K562 (cell line): ENCODE results near the gene IGFBP7. TPM values are rescaled to one million over a fixed set of nuclear protein-coding genes. Genes with fewer than 3 reads are reported as not detected.

Experiments
- ATAC-seq: fragments of 200-7000 bp; cut with Tn5 transposase; 3 replicates; pipeline ENCODE4 v1.9.1; 2020; ENCODE audit warnings: moderate library complexity
- BruUV-seq: library from RNA; stranded (reverse); fragments of 400-500 nt; replicated peaks from 2 replicates; lab custom pipeline; 2021; lab: Mats Ljungman, UMichigan
- CTCF ChIA-PET: fragments of 300-600 bp; formaldehyde crosslinking; extraction: SDS; loops from one replicate; lab custom pipeline; 2021; ENCODE audit warnings: low intra/inter-chr PET ratio; lab: Yijun Ruan, JAX
- POLR2A ChIA-PET: fragments of 300-600, 350-650 bp; sonication (Branson Sonifier 250); formaldehyde crosslinking; extraction: SDS; loops from one replicate; lab custom pipeline; 2021; ENCODE audit warnings: antibody characterized with exemption, inconsistent platforms; lab: Yijun Ruan, JAX
- DNase-seq, 4 experiments: peaks; one replicate each; pipeline versions ENCODE4 v3.0.0 to v3.0.0-alpha.2; 2011 to 2018; ENCODE audit warnings: low spot score in 3 of 4, mixed read lengths in 3 of 4; ENCODE audit errors: extremely low read depth in 1 of 4
- FAIRE-seq: peaks from 2 replicates; lab custom pipeline; 2011; peaks lifted over from hg19 to GRCh38; lab: Jason Lieb, UNC
- H2AFZ ChIP-seq: 2 replicates; pipeline ENCODE4 v1.6.0; 2011; ENCODE audit warnings: low read depth, low read length, control low read depth, inconsistent platforms
- H3K27ac ChIP-seq: fragments of 200-600 bp; 3 replicates; pipeline ENCODE4 v1.8.0; 2011; ENCODE audit warnings: low read depth, mild to moderate bottlenecking, control low read depth, inconsistent platforms, low read length, moderate library complexity, mixed read lengths; ENCODE audit errors: extremely low read depth
- H3K27me3 ChIP-seq, 2 experiments: fragments of 300-600 bp in 1 of 2; 2 replicates in 1 of 2; 3 replicates in 1 of 2; pipeline versions ENCODE4 v1.6.0 to v1.8.0; 2011; ENCODE audit warnings: inconsistent platforms in 2 of 2, low read length in 2 of 2, mild to moderate bottlenecking in 1 of 2, mixed read lengths in 1 of 2, moderate library complexity in 1 of 2; ENCODE audit not compliant: control insufficient read depth in 2 of 2, insufficient read depth in 2 of 2
- H3K36me3 ChIP-seq: fragments of 300-600 bp; 3 replicates; pipeline ENCODE4 v1.8.0; 2011; ENCODE audit warnings: mild to moderate bottlenecking, low read length, inconsistent platforms; ENCODE audit not compliant: control insufficient read depth, insufficient read depth
- H3K4me1 ChIP-seq, 2 experiments: fragments of 200-600 bp in 1 of 2; replicated peaks in 1 of 2; 2 replicates in 1 of 2; 3 replicates in 1 of 2; pipeline versions ENCODE4 v1.5.1 to v1.8.0; 2011; ENCODE audit warnings: inconsistent platforms in 2 of 2, low read length in 2 of 2, mild to moderate bottlenecking in 1 of 2, mixed read lengths in 1 of 2, moderate library complexity in 1 of 2; ENCODE audit not compliant: control insufficient read depth in 2 of 2, insufficient read depth in 2 of 2
- H3K4me2 ChIP-seq: 2 replicates; pipeline ENCODE4 v1.6.1; 2011; ENCODE audit warnings: low read length, control low read depth, inconsistent platforms, mixed read lengths; ENCODE audit not compliant: insufficient read depth
- H3K4me3 ChIP-seq: fragments of 200-600 bp; sonication (generic), shearing (Covaris generic); 2 replicates; pipeline ENCODE4 v1.5.1; 2016; ENCODE audit warnings: control low read depth, inconsistent platforms
- H3K79me2 ChIP-seq: fragments of 200-600 bp; 3 replicates; pipeline ENCODE4 v1.8.0; 2011; ENCODE audit warnings: low read length, inconsistent platforms; ENCODE audit not compliant: control insufficient read depth, insufficient read depth
- H3K9ac ChIP-seq, 2 experiments: 2 replicates each; pipeline versions ENCODE4 v1.6.0 to v1.6.1; 2011; ENCODE audit warnings: low read depth in 2 of 2, low read length in 2 of 2, control low read depth in 1 of 2, inconsistent platforms in 1 of 2, mild to moderate bottlenecking in 1 of 2, mixed read lengths in 1 of 2; ENCODE audit not compliant: insufficient read depth in 1 of 2
- H3K9me1 ChIP-seq: one replicate; pipeline ENCODE4 v1.6.0; 2011; ENCODE audit warnings: inconsistent platforms, mild to moderate bottlenecking, low read length, moderate library complexity; ENCODE audit not compliant: control insufficient read depth, insufficient read depth
- H3K9me3 ChIP-seq: replicated peaks from 2 replicates; pipeline ENCODE4 v1.5.1; 2011; ENCODE audit warnings: low read depth, low read length, inconsistent platforms; ENCODE audit not compliant: control insufficient read depth, insufficient read depth
- H4K20me1 ChIP-seq: replicated peaks from 2 replicates; pipeline ENCODE4 v1.6.1; 2011; ENCODE audit warnings: low read length, inconsistent platforms, mixed read lengths; ENCODE audit not compliant: control insufficient read depth, insufficient read depth
- PRDM10 ChIP-seq: fragments of 450-650 bp; IDR thresholded peaks from 2 replicates; pipeline ENCODE4 v1.6.1; 2018; ENCODE audit not compliant: partially characterized antibody
- SAFB2 ChIP-seq: fragments of 200-400 bp; formaldehyde crosslinking; IDR thresholded peaks from 2 replicates; pipeline ENCODE4 v1.6.1; 2018; ENCODE audit warnings: borderline replicate concordance, low read length, low read depth, moderate library complexity; ENCODE audit not compliant: severe bottlenecking
- TAF7 ChIP-seq: fragments of 450-650 bp; IDR thresholded peaks from 2 replicates; pipeline ENCODE4 v1.6.1; 2016; ENCODE audit warnings: missing genetic modification characterization, missing compliant biosample characterization
- WGBS: fragments of 100-300 bp; shearing (Covaris generic); methylation state at CpG from one replicate; pipeline ENCODE4 v1.1.6; 2016; ENCODE audit warnings: low coverage, mixed read lengths; ENCODE audit not compliant: insufficient coverage; ENCODE audit errors: missing lambda C conversion rate; 5-methylcytosine and 5-hydroxymethylcytosine counted together
- in situ Hi-C: fragments of 300-500 bp; cut with MboI; formaldehyde crosslinking; loops from 4 replicates; pipeline ENCODE4 v1.15.0; 2018; ENCODE audit warnings: inconsistent platforms, mixed read lengths
- intact Hi-C: fragments of 100-400 bp; cut with micrococcal nuclease; formaldehyde crosslinking; loops from 2 replicates; pipeline ENCODE4 v1.14.2; 2022
- polyA plus RNA-seq, 8 experiments: library from polyadenylated mRNA; depleted of rRNA in 4 of 8; stranded (reverse) in 5 of 8; unstranded in 3 of 8; fragments of >200 nt; fragmentation: Nextera tagmentation in 2 of 8; fragmentation: Illumina TruSeq in 1 of 8; extraction: Ambion mirVana in 2 of 8; extraction: Trizol in 1 of 8; gene quantifications; 2 replicates each; pipeline versions ENCODE4 v1.2.1 to v1.2.3, GENCODE V29; 2011 to 2014; ENCODE audit warnings: inconsistent platforms in 1 of 8, missing spikeins in 1 of 8
- total RNA-seq, 7 experiments: library from RNA; depleted of rRNA in 6 of 7; stranded (reverse); fragments of >200 nt in 6 of 7; fragmentation: Illumina TruSeq in 2 of 7; extraction: Trizol in 2 of 7; gene quantifications; 2 replicates each; pipeline versions ENCODE4 v1.2.1 to v1.2.3, GENCODE V29; 2011 to 2021; ENCODE audit warnings: low replicate concordance in 1 of 7
- TF ChIP-seq, protein P1 (sequence below): sonication (generic); formaldehyde crosslinking; IDR thresholded peaks from 2 replicates; pipeline ENCODE4 v1.8.0; 2022; ENCODE audit warnings: missing genetic modification reagents, mild to moderate bottlenecking, borderline replicate concordance

The IGFBP7 gene
- total and polyA plus RNA-seq, 9 of the 15 experiments (the other 6 are each of a cell fraction or from before 2014, with no cell fraction given), result 0.27 to 0.49 (median 0.29) TPM; not detected in 6

DNA sequence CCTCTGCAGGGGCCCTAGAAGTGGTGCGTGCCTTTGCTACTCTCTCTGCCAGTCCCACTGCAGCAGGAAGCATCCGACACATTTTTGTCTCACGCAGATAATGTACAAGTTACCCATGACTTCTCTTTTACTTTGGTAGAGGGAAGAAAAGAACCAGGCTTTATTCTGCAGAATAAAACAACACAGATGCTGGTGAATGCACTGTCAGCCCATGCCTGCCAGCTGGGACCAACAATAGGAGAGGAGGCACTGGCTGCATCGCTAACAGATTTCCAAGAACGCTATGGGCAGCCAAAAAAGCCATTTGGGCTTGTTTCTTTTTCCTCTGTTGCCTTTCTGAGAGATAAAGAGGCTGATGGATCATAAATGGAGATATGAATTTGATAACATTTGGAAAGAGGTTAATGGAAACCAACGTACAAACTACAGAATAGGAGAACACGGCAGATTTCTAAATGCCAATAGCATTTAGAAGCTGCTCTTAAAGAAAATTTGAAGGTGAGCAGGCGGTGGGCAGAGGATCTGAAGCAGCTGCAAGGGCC, 47.5 kb upstream of the IGFBP7 start:
- H3K4me3 ChIP-seq, result no peak overlapping the region
- no peaks in the 10 kb centered on the region for H3K79me2 ChIP-seq
- CTCF ChIA-PET, result no interaction called here
- H3K4me1 ChIP-seq, result no peaks in the 10 kb centered on the region
- POLR2A ChIA-PET, result interaction anchor here (1.4 kb wide), 1 partner anchor 9 kb away, joined by 4 read pairs; no protein-coding TSS in a partner anchor
- no peaks in the 10 kb centered on the region for H3K36me3 ChIP-seq
- no peaks in the 10 kb centered on the region for H3K9me1 ChIP-seq
- no TSS peak for BruUV-seq
- no peaks in the 10 kb centered on the region for H4K20me1 ChIP-seq
- ATAC-seq (no peak), DNase-seq (no peak), FAIRE-seq (no peak)
- TF ChIP-seq TAF7 (no peak), SAFB2 (no peak), PRDM10 (no peak)
- TF ChIP-seq, protein P1, sequence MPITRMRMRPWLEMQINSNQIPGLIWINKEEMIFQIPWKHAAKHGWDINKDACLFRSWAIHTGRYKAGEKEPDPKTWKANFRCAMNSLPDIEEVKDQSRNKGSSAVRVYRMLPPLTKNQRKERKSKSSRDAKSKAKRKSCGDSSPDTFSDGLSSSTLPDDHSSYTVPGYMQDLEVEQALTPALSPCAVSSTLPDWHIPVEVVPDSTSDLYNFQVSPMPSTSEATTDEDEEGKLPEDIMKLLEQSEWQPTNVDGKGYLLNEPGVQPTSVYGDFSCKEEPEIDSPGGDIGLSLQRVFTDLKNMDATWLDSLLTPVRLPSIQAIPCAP (CRISPR knock-in tag), result no peak
- H3K4me2 ChIP-seq, result no peak overlapping the region
- H3K9ac ChIP-seq, result no peak overlapping the region; a peak in 1 of 4 replicates
- no peak overlapping the region for H3K27ac ChIP-seq
- H2AFZ ChIP-seq, result no peak overlapping the region
- intact Hi-C loops, result no loop called here
- H3K27me3 ChIP-seq, result 0 out of 5 replicates have a peak, but pooled peaks cover 0 to 3% of the 10 kb centered on the region in 2 experiments
- no peaks in the 10 kb centered on the region for H3K9me3 ChIP-seq
- in situ Hi-C loops, result no loop called here
- WGBS, result 3% methylated on average over 8 of the region's 8 CpGs
